ENCODE data around the gene DIAPH3.

GRCh38 chr13:59733744-59734143 is 430.0 kb downstream of the DIAPH3 start:
- TF ChIP-seq, protein P1, sequence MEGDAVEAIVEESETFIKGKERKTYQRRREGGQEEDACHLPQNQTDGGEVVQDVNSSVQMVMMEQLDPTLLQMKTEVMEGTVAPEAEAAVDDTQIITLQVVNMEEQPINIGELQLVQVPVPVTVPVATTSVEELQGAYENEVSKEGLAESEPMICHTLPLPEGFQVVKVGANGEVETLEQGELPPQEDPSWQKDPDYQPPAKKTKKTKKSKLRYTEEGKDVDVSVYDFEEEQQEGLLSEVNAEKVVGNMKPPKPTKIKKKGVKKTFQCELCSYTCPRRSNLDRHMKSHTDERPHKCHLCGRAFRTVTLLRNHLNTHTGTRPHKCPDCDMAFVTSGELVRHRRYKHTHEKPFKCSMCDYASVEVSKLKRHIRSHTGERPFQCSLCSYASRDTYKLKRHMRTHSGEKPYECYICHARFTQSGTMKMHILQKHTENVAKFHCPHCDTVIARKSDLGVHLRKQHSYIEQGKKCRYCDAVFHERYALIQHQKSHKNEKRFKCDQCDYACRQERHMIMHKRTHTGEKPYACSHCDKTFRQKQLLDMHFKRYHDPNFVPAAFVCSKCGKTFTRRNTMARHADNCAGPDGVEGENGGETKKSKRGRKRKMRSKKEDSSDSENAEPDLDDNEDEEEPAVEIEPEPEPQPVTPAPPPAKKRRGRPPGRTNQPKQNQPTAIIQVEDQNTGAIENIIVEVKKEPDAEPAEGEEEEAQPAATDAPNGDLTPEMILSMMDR (conservative IDR thresholded peaks at IDR 0.05; ENCODE audit: low read length), result no peak
- no peak for TF ChIP-seq EZH2phosphoT487 (IDR thresholded peaks at IDR 0.05; ENCODE audit: borderline replicate concordance)
